GM19397 (cell line): Measurements from ENCODE around the gene PUSL1.

Experiments used
- ATAC-seq: cut with Tn5 transposase; IDR thresholded peaks from one replicate; pipeline ENCODE4 v1.9.1; 2021; ENCODE audit warnings: mild to moderate bottlenecking, moderate library complexity; ENCODE audit not compliant: unreplicated experiment

PUSL1 gene

DNA sequence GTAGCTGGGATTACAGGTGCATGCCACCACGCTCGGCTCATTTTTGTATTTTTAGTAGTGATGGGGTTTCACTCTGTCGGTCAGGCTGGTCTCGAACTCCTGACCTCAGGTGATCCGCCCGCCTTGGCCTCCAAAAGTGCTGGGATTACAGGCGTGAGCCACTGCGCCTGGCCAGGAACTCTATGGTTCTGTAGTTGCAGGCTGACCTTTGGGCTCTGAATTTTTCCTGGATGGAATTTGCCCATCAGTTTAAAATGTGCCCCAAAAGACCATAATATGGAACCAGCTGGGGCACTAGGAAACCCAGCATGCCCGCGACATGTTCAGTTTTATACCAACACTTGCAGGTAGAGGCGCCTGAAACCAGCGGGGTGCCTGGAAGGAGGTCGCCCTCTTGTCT, 29.8 kb upstream of the PUSL1 start:
- no peak for ATAC-seq

DNA sequence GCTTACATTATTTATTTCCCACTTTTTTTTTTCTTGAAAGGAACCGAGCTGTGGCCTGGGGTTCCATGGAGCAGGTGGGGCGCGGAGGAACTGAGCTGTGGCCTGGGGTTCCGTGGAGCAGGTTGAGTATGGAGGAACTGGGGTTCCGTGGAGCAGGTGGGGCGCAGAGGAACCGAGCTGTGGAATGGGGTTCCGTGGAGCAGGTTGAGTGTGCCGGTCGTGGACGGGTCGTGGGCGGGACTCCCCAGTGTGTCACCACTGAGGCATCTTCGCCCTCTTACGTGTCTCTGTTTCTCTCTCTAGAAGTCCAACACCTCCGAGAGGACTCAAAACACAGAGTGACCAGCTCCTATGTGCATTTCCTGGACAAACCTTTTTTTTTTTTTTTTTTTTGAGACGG, 29.4 kb upstream of the PUSL1 start:
- no peak for ATAC-seq

DNA sequence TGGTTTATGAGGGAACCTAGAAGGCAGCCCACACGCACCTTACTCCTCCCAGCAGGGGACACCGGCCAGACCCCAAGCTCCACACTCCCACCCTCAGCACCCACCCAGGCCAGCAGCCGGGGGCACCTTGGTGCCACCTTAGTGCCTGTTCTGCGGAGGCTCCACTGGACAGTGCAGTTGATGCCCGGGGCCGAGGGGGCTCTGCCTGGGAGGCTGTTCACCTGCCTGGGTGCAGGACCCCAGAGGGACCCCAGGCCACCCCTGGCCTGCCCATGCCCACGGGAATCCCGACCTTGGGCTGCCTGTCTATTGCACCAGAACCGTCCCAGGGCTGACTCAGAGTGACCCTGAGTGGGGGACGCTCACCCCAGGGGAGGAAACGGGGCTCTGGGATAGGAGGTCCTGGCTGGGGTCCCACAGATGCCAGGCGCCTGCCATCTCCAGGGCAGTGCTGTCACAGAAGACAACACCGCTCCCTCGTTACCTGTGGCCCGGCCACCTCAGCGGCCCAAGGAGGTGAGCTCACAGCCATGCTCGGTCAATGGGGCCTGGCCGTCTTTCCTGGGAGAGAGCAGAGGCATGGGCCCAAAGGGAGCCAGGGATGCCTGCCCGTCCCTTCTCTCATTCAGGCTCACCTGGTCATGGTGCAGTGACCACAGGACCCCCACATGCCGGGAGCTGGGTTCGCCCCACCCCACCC, 27.5 kb upstream of the PUSL1 start:
- no peak for ATAC-seq

DNA sequence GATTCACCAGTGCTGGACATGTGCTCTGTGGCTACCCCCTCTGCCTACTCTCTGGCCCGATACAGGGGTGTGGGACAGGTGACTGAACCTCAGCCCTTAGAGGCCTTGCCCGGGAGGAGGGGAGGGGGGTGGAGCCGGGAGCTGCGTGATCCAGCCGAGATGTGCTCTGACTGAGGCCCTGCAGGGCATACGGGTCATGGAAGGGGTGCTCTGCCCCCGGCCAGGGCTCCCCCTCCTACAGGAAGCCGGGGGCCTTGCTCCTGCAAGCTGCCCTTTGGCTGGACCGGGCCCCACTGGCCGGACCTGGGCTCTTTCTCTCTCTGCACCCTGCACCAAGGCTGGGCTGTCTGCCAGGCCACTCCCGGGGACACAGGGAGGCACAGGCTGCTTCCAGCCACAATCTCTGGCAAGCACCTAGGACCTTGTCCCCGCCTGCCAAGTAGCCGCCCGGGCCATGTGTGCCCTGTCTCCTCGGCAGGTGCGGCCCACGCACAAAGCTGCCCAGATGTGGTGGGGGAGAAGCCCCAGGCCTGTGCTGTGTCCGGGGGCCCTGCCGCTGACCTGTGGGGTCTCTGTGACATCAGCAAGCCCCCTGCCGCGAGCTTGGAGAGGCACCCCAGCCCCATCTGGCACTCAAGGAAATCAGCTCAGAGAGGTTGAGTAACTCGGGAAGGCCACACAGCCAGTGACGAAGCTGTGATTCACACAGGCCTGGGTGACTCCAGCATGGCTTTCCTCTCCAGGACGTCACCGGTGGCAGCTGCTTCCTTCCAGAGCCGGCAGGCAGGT, 26.7 kb upstream of the PUSL1 start:
- no peak for ATAC-seq

DNA sequence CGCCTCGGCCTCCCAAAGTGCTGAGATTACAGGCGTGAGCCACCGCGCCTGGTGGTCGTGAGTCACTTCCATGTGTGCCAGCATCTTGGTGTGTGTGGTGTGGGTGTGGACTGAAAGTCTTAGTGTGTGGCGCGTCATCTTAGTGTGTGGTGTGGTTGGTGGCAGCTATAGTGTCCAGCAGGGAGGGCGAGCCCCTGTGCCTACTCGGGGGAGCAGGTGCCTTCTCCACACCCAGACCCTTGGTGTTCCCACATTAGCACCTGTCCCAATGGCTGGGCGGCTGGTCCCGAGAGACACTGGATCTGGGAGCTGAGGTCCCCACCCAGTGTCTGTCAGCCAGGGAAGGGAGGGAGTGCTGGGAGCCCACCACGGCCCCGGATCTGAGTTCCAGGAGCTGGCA, 25.4 kb upstream of the PUSL1 start:
- no peak for ATAC-seq

DNA sequence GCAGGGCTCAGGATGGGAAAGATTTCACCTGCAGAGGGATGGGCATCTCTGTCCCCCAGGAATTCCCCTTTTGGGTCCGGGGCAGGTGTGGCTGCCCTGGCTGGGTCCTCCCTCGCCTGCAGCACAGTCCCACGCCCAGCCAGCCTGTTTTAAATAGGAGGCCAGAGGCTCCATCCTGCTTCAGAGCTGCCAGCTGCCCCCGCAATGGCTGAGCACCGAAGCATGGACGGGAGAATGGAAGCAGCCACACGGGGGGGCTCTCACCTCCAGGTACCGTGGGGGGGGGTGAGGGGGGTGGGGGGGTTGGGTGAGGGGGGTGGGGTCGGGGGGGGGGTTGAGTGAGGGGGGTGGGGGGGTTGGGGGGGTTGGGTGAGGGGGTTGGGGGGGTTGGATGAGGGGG, 24.6 kb upstream of the PUSL1 start:
- ATAC-seq: no peak

DNA sequence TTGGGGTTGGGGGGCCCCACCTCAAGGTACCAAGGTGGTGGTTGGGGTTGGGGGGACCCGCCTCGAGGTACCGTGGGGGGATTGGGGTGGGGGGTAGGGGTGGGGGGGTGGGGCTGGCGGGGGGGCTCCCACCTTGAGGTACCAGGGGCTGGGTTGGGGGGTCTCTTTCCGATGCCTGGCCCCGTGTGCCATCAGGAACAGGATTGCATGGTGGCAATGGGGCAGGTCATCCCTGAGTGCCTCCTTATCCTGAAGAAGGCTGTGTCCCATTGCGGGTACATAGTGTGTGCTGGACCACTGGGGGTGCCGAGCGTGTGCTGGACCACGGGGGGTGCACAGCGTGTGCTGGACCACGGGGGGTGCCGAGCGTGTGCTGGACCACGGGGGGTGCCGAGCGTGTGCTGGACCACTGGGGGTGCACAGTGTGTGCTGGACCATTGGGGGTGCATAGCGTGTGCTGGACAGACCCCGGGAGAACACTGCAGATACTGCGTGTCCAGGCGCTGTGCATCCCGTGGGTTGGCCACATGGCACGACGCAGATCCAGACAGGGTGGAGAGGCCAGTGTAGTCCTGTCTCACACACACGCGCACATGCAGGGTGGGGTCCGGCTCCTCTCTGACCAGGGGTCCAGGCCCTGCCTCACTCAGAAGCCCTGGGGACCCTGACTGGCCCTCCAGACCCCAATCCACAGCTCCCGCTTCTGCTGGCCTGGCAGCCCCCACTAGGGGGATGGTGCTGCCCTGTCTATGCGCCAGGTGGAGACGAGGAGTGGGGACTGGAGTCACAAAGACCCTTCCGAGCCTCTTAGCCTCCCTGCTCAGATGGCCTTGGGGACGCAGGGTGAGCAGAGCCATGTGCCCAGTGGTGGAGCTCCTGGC, 23.9 kb upstream of the PUSL1 start:
- ATAC-seq: no peak

DNA sequence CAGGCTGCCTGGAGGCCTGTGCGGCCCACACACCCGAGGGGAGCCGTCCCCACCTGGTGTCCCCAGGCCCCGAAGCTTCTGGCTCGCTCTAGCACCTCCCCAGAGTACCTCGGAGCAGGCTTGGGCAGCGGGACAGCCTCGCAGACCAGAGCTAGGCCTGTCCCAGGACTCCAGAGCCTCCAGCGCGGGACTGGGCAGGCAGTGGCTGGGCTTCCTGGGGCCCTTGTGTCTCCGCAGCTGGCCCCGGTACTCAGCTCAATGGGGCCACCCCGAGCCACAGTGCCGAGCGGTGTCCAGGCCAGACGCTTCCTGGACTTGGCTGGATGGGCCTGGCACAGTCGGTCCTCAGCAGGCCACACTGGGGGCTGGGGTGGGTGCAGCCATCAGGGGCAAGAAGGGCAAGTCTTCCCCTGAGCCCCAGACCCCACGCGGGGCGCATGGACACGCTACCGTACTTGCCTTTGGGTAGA, 23.3 kb upstream of the PUSL1 start:
- no peak for ATAC-seq

DNA sequence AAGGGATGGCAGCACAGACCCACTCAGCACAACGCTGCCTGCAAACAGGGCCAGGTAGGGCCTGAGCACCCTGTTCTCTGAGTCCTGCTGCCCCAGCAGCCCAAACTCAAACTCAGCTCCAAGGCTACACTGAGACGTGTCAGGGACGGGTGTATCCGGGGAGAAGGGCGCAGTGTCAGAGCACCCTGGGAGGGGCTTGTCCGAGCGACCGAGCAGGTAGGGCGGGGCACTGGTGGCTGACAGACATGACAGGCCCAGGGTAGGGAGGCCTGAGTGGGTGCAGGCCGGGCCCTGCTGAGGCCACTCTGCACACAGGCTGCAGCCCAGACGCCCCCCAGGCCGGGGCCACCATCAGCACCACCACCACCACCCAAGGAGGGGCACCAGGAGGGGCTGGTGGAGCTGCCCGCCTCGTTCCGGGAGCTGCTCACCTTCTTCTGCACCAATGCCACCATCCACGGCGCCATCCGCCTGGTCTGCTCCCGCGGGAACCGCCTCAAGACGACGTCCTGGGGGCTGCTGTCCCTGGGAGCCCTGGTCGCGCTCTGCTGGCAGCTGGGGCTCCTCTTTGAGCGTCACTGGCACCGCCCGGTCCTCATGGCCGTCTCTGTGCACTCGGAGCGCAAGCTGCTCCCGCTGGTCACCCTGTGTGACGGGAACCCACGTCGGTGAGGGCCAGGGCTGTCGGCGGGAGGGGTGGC, 22.6 kb upstream of the PUSL1 start:
- no peak for ATAC-seq

DNA sequence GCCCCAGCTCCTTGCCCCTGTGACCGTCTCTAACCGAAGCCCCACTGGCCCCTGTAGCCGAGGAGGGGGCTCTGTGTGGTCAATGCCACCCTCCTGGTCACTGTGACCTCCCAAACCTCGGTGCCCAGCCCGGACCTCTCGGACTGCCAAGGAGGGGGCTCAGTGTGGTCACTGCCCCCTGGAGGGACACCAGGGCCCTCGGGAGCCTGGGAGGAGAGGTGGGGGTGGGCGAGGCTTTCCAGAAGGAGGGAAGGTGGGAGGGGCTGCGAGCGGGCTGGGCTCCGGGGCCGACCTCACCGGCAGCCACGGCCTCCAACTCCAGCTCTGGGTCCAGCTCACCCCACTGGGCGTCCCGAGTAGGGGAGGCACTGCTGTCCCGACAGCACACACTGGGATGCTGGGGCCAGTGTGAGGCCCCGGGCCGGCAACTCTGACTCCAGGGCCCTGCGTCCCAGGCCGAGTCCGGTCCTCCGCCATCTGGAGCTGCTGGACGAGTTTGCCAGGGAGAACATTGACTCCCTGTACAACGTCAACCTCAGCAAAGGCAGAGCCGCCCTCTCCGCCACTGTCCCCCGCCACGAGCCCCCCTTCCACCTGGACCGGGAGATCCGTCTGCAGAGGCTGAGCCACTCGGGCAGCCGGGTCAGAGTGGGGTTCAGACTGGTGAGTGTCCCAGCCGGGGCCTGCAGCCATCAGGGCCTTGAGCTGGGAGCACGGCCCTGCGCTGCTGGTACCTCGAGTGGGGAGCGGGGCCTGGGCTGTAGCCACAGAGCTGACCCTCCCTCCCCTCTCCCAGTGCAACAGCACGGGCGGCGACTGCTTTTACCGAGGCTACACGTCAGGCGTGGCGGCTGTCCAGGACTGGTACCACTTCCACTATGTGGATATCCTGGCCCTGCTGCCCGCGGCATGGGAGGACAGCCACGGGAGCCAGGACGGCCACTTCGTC, 21.8 kb upstream of the PUSL1 start:
- ATAC-seq: no peak

DNA sequence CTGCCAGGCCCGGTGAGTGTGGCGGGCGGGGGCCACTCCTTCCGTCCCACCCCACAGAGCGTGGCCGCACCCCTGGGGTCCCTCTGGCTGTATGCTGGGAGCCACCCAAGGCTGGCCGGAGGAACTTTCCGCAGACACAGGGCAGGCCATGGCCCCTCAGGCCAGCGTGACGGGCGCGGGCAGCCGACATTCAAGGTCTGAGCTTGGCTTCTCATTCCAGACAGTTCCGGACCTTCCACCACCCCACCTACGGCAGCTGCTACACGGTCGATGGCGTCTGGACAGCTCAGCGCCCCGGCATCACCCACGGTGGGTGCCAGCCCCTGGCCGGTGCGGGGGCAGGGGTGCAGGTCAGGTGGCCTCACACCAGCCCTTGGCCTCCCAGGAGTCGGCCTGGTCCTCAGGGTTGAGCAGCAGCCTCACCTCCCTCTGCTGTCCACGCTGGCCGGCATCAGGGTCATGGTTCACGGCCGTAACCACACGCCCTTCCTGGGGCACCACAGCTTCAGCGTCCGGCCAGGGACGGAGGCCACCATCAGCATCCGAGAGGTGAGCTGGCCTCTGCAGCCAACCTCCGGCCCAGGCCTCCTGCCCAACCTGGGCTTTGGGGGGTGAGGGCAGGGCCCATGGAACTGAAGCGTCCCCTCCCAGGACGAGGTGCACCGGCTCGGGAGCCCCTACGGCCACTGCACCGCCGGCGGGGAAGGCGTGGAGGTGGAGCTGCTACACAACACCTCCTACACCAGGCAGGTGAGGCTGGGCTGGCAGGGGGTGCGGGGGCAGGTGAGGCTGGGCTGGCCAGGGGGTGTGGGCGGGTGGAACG, 20.9 kb upstream of the PUSL1 start:
- ATAC-seq: no peak

DNA sequence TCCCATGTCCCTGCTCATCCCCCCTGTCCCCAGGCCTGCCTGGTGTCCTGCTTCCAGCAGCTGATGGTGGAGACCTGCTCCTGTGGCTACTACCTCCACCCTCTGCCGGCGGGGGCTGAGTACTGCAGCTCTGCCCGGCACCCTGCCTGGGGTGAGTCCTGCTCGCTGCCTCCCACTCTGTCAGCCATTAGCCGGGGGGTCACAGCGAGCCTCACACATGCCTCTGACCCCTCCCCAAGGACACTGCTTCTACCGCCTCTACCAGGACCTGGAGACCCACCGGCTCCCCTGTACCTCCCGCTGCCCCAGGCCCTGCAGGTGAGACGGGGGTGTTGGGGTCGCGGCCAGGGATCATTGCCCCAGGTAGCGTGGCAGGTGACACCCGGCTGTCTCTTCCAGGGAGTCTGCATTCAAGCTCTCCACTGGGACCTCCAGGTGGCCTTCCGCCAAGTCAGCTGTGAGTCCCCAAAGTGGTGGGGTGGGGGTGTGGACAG, 18.1 kb upstream of the PUSL1 start:
- ATAC-seq: no peak

DNA sequence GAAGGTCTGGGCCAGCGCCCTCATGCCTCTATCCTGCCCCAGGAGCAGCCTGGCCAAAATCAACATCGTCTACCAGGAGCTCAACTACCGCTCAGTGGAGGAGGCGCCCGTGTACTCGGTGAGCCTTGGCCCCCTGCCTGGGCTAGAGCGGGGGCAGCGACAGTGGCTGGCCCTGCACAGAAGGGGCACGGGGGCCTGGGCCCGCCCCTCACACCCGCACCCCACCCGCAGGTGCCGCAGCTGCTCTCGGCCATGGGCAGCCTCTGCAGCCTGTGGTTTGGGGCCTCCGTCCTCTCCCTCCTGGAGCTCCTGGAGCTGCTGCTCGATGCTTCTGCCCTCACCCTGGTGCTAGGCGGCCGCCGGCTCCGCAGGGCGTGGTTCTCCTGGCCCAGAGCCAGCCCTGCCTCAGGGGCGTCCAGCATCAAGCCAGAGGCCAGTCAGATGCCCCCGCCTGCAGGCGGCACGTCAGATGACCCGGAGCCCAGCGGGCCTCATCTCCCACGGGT, 17.3 kb upstream of the PUSL1 start:
- ATAC-seq: no peak

DNA sequence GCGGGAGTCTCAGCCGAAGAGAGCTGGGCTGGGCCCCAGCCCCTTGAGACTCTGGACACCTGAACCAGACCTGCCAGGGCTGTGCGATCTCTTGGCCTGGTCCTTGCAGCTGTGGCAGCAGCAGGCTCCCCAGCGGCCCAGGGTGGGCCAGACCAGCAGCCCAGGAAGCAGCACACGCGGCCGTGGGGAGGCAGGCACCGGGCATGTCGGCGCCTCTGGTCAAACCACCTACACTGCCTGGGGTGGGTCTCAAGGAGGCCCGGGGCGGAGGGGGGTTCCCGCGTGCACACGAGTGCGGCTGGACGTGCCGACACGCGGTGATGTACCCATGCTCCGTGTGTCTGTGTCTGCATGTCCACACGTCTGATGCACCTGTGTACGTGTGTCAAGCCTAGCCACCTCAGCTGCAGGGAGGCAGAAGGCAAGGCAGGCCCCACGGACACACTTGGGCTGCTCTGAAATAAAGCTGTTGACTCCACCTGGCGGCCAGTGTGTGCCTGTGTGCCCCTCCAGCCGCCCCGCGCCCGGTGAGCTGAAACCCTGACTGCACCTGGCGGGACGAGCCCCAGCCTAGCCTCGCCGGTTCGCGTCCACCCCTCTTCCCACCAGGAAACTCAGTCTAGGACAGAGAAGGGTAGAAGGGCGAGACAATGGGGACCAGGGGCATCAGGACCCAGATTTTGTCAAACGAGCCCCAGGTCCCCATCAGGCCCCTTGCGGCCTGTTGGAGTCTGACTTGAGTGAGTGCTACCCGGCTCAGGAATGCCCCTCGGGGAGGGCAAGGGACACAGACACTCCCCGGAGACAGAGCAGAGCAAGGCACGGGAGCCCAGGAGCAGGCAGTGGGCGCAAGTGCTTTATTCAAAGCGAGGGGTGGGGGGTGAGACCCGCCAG, 16.6 kb upstream of the PUSL1 start:
- no peak for ATAC-seq

DNA sequence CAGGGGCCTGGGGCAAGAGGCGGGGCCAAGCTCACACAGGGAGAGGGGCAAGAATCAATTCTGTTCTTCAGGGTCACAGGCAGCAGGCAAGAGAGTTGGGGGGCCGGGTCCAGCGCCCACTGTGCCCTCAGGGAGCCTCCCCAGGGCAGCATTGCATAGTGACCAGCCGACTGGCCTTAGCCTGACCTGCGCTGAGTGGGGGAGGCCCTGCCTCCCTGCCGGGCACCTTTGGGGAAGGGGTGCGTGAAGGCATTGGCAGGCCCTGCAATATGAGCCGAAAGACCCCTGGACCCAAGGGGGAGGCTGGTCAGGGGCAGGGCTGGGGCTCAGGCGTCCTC, 16.0 kb upstream of the PUSL1 start:
- ATAC-seq: no peak

DNA sequence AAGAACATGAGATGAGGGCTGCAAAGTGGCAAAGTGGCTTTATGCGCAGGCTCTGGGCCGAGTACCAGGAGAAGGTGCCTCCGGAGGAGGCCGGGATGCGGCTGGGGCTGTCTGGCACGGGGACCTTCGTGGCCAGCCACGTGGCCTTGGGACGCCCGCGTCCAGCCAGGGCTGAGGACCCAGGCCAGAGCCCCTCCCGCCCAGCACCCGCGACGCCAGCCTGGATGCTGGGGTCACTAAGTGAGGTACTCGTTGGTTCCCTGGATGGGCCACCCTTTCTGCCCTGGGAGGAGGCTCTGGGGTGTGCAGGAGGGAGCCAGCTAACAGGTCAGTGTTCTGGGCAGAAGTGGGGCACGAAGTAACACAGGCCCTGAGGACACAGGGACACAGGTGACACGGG, 15.5 kb upstream of the PUSL1 start:
- no peak for ATAC-seq
